GM12878 (cell line): ENCODE measurements around the gene TMEM254. TPM values are rescaled to one million over a fixed set of nuclear protein-coding genes. Genes with fewer than 3 reads are reported as not detected.

Experiments used
- ATAC-seq: fragments of 200-7000 bp; cut with Tn5 transposase; 3 replicates; pipeline ENCODE4 v1.9.1; 2020; ENCODE audit warnings: mild to moderate bottlenecking, moderate library complexity
- BruUV-seq: library from RNA; stranded (reverse); fragments of 400-500 nt; replicated peaks from 2 replicates; lab custom pipeline; 2021; lab: Mats Ljungman, UMichigan
- CTCF ChIA-PET: fragments of 300-600 bp; sonication (Branson Sonifier 250); formaldehyde crosslinking; extraction: SDS; loops from one replicate; lab custom pipeline; 2021; ENCODE audit warnings: inconsistent platforms; lab: Yijun Ruan, JAX
- POLR2A ChIA-PET: fragments of 350-600 bp; formaldehyde crosslinking; extraction: SDS; loops from one replicate; lab custom pipeline; 2021; ENCODE audit warnings: inconsistent platforms; lab: Charles Lee
- RAD21 ChIA-PET: fragments of 300-600 bp; sonication (Branson Sonifier 250); formaldehyde crosslinking; loops from one replicate; lab custom pipeline; 2023; ENCODE audit warnings: antibody characterized with exemption; ENCODE audit not compliant: unreplicated experiment; lab: Charles Lee
- SMC1A ChIA-PET: fragments of 300-600 bp; sonication (Branson Sonifier 250); formaldehyde crosslinking; loops from one replicate; lab custom pipeline; 2023; ENCODE audit not compliant: unreplicated experiment, uncharacterized antibody; lab: Charles Lee
- DNase-seq: peaks from one replicate; pipeline ENCODE4 v3.0.0-alpha.2; 2011; ENCODE audit warnings: low read depth, low spot score
- FAIRE-seq: peaks from 3 replicates; lab custom pipeline; 2011; peaks lifted over from hg19 to GRCh38; lab: Jason Lieb, UNC
- H2AFZ ChIP-seq: 2 replicates; pipeline ENCODE4 v1.6.0; 2011; ENCODE audit warnings: low read depth, low read length, control low read depth; ENCODE audit not compliant: control insufficient read depth
- H3K27ac ChIP-seq: 2 replicates; pipeline ENCODE4 v1.5.1; 2011; ENCODE audit warnings: control low read depth; ENCODE audit not compliant: control insufficient read depth, insufficient read depth
- H3K27me3 ChIP-seq, 2 experiments: replicated peaks in 1 of 2; 2 replicates each; pipeline versions ENCODE4 v1.6.0 to v1.6.1; 2011; ENCODE audit warnings: low read length in 1 of 2; ENCODE audit not compliant: control insufficient read depth in 2 of 2, insufficient read depth in 2 of 2
- H3K36me3 ChIP-seq, 2 experiments: 2 replicates each; pipeline ENCODE4 v1.5.1; 2011; ENCODE audit warnings: low read length in 1 of 2; ENCODE audit not compliant: control insufficient read depth in 2 of 2, insufficient read depth in 2 of 2
- H3K4me1 ChIP-seq: 2 replicates; pipeline ENCODE4 v1.6.1; 2011; ENCODE audit warnings: mild to moderate bottlenecking, low read length, moderate library complexity, mixed read lengths; ENCODE audit not compliant: control insufficient read depth, insufficient read depth
- H3K4me2 ChIP-seq: 2 replicates; pipeline ENCODE4 v1.6.0; 2011; ENCODE audit warnings: control low read depth; ENCODE audit not compliant: control insufficient read depth, insufficient read depth
- H3K4me3 ChIP-seq: fragments of 200-600 bp; sonication (generic); 2 replicates; pipeline ENCODE4 v1.5.1; 2016
- H3K79me2 ChIP-seq: 2 replicates; pipeline ENCODE4 v1.6.0; 2011; ENCODE audit warnings: low read length; ENCODE audit not compliant: control insufficient read depth, insufficient read depth
- H3K9ac ChIP-seq: 2 replicates; pipeline ENCODE4 v1.8.0; 2011; ENCODE audit warnings: low read length, control low read depth, mixed read lengths; ENCODE audit not compliant: control insufficient read depth, insufficient read depth
- H3K9me3 ChIP-seq: replicated peaks from 3 replicates; pipeline ENCODE4 v1.5.1; 2011; ENCODE audit warnings: mild to moderate bottlenecking, low read length; ENCODE audit not compliant: control insufficient read depth, insufficient read depth
- H4K20me1 ChIP-seq: 2 replicates; pipeline ENCODE4 v1.6.0; 2011; ENCODE audit not compliant: control insufficient read depth, insufficient read depth
- CBX5 ChIP-seq: sonication (generic); IDR thresholded peaks from 2 replicates; pipeline ENCODE4 v1.6.1; 2016; ENCODE audit warnings: low read depth, moderate library complexity, mild to moderate bottlenecking, inconsistent platforms
- JUND ChIP-seq: IDR thresholded peaks from 2 replicates; pipeline ENCODE4 v1.6.1; 2012; ENCODE audit warnings: low read depth, mild to moderate bottlenecking, low read length, improper control_type of control experiment, moderate library complexity
- NR2C2 ChIP-seq: IDR thresholded peaks from 2 replicates; pipeline ENCODE4 v1.6.1; 2011; ENCODE audit warnings: borderline replicate concordance, low read depth; ENCODE audit not compliant: control insufficient read depth, insufficient read length
- RAD51 ChIP-seq: fragments of 450-650 bp; IDR thresholded peaks from 2 replicates; pipeline ENCODE4 v1.6.1; 2016; ENCODE audit warnings: moderate library complexity, mild to moderate bottlenecking, inconsistent platforms
- RB1 ChIP-seq: fragments of 450-650 bp; formaldehyde crosslinking; IDR thresholded peaks from 2 replicates; pipeline ENCODE4 v1.6.1; 2017; ENCODE audit warnings: mild to moderate bottlenecking, borderline replicate concordance
- SIX5 ChIP-seq: IDR thresholded peaks from 2 replicates; pipeline ENCODE4 v1.6.1; 2011; ENCODE audit warnings: mild to moderate bottlenecking, low read depth, low read length, moderate library complexity; ENCODE audit not compliant: severe bottlenecking
- ZNF24 ChIP-seq: fragments of 450-650 bp; IDR thresholded peaks from 2 replicates; pipeline ENCODE4 v1.6.1; 2017; ENCODE audit warnings: antibody characterized with exemption, mild to moderate bottlenecking
- WGBS: methylation state at CpG from one replicate; pipeline ENCODE4 v1.1.6; 2016; ENCODE audit warnings: low lambda C conversion rate; ENCODE audit not compliant: insufficient replicate concordance, insufficient coverage; ENCODE audit errors: missing lambda C conversion rate; 5-methylcytosine and 5-hydroxymethylcytosine counted together
- in situ Hi-C: fragments of 300-500 bp; cut with MboI; formaldehyde crosslinking; loops from 9 replicates; pipeline ENCODE4 v1.14.3; 2018; ENCODE audit warnings: mixed read lengths
- intact Hi-C: fragments of 100-400 bp; cut with micrococcal nuclease; formaldehyde crosslinking; loops from one replicate; pipeline ENCODE4 v1.14.2; 2022; ENCODE audit not compliant: unreplicated experiment
- polyA plus RNA-seq, 11 experiments: library from polyadenylated mRNA; depleted of rRNA in 4 of 11; unstranded in 6 of 11; stranded (reverse) in 5 of 11; fragments of >200 nt; fragmentation: Nextera tagmentation in 4 of 11; fragmentation: Illumina TruSeq in 1 of 11; extraction: Ambion mirVana in 4 of 11; extraction: Trizol in 1 of 11; gene quantifications; 1 replicate in 1 of 11; 2 replicates in 10 of 11; pipeline versions ENCODE4 v1.2.1 to v1.2.3, GENCODE V29; 2011 to 2016; ENCODE audit warnings: inconsistent platforms in 2 of 11, missing spikeins in 2 of 11, low read depth in 1 of 11
- total RNA-seq, 4 experiments: library from RNA; depleted of rRNA in 3 of 4; stranded (reverse); fragments of >200 nt in 3 of 4; fragmentation: Illumina TruSeq in 1 of 4; extraction: Trizol in 1 of 4; gene quantifications; 2 replicates each; pipeline versions ENCODE4 v1.2.1 to v1.2.3, GENCODE V29; 2013 to 2021
- TF ChIP-seq, protein P1 (sequence below): IDR thresholded peaks from 2 replicates; pipeline ENCODE4 v1.6.1; 2011; ENCODE audit warnings: borderline replicate concordance, low read depth, mild to moderate bottlenecking, moderate library complexity, low read length; ENCODE audit not compliant: insufficient read depth, poor library complexity, severe bottlenecking
- TF ChIP-seq, protein P2 (sequence below): IDR thresholded peaks from 2 replicates; pipeline ENCODE4 v1.6.1; 2012; ENCODE audit warnings: low read depth, low read length, improper control_type of control experiment
- TF ChIP-seq, protein P3 (sequence below): fragments of 450-650 bp; IDR thresholded peaks from 2 replicates; pipeline ENCODE4 v1.6.1; 2018; ENCODE audit warnings: mild to moderate bottlenecking, low read depth, moderate library complexity; ENCODE audit not compliant: partially characterized antibody

The TMEM254 gene
- total and polyA plus RNA-seq, 10 of the 15 experiments (the other 5 are each of a cell fraction or from before 2014, with no cell fraction given), result 5.6 to 29.0 (median 13.1) TPM

DNA sequence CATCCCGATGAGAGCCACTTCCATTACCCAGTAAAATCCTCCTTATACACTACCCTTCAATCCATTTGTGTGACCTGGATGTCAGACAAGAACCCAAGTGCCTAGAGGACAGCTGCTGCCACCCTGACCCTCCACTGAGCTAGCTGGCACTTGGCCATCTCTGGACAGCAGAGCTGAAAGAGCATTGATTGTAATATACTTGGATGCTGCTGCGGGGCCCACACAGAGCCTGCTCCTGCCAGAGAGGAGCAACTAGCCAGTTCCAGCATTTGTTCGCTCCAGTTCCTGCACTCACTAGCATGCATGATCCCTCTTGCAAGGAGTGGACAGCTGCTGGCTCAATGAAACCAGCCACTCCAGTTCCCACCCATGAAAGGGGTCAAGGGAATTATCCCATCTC, 8.4 kb upstream of the TMEM254 start (continued):
- no peak for TF ChIP-seq SIX5
- TF ChIP-seq, protein P1, sequence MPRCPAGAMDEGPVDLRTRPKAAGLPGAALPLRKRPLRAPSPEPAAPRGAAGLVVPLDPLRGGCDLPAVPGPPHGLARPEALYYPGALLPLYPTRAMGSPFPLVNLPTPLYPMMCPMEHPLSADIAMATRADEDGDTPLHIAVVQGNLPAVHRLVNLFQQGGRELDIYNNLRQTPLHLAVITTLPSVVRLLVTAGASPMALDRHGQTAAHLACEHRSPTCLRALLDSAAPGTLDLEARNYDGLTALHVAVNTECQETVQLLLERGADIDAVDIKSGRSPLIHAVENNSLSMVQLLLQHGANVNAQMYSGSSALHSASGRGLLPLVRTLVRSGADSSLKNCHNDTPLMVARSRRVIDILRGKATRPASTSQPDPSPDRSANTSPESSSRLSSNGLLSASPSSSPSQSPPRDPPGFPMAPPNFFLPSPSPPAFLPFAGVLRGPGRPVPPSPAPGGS, result no peak
- no peak for TF ChIP-seq RB1
- no peak for TF ChIP-seq NR2C2
- no peak for TF ChIP-seq JUND

DNA sequence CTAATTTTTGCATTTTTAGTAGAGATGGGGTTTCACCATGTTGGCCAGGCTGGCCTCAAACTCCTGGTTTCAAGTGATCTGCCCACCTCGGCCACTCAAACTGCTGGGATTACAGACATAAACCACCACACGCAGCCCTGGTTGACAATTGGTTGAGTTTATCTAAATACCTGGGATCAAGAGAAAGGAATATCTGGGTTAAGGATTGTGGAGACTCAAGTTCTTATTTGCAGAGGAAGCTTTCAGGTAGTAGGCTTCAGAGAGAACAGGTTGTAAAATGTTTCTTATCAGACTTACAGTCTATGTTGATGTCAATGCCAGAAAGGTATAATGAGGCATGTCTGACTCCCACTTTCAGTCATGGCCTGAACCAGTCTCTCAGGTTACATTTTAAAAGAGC, 5.9 kb upstream of the TMEM254 start:
- intact Hi-C loops, result no loop called here

More for the DNA sequence above, 5.9 kb upstream of the TMEM254 start:
- no TSS peak for BruUV-seq
- in situ Hi-C loops, result no loop called here
- TF ChIP-seq, protein P2, sequence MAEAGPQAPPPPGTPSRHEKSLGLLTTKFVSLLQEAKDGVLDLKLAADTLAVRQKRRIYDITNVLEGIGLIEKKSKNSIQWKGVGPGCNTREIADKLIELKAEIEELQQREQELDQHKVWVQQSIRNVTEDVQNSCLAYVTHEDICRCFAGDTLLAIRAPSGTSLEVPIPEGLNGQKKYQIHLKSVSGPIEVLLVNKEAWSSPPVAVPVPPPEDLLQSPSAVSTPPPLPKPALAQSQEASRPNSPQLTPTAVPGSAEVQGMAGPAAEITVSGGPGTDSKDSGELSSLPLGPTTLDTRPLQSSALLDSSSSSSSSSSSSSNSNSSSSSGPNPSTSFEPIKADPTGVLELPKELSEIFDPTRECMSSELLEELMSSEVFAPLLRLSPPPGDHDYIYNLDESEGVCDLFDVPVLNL, result no peak
- TF ChIP-seq, protein P3, sequence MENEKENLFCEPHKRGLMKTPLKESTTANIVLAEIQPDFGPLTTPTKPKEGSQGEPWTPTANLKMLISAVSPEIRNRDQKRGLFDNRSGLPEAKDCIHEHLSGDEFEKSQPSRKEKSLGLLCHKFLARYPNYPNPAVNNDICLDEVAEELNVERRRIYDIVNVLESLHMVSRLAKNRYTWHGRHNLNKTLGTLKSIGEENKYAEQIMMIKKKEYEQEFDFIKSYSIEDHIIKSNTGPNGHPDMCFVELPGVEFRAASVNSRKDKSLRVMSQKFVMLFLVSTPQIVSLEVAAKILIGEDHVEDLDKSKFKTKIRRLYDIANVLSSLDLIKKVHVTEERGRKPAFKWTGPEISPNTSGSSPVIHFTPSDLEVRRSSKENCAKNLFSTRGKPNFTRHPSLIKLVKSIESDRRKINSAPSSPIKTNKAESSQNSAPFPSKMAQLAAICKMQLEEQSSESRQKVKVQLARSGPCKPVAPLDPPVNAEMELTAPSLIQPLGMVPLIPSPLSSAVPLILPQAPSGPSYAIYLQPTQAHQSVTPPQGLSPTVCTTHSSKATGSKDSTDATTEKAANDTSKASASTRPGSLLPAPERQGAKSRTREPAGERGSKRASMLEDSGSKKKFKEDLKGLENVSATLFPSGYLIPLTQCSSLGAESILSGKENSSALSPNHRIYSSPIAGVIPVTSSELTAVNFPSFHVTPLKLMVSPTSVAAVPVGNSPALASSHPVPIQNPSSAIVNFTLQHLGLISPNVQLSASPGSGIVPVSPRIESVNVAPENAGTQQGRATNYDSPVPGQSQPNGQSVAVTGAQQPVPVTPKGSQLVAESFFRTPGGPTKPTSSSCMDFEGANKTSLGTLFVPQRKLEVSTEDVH, result no peak
- TF ChIP-seq RAD51 (no peak), CBX5 (no peak), ZNF24 (no peak)
- TF ChIP-seq, all 136 proteins: peak for 0
- FAIRE-seq (no peak), ATAC-seq (no peak), DNase-seq (no peak)
- Histone ChIP-seq H3K9ac (no peak overlapping the region), H3K27me3 (no peaks in the 10 kb centered on the region), H3K4me1 (no peaks in the 10 kb centered on the region), H3K79me2 (no peaks in the 10 kb centered on the region), H3K27ac (no peak overlapping the region), H3K36me3 (no peaks in the 10 kb centered on the region), H3K9me3 (no peaks in the 10 kb centered on the region), H3K4me3 (no peak overlapping the region), H2AFZ (no peak overlapping the region), H4K20me1 (no peaks in the 10 kb centered on the region), H3K4me2 (no peak overlapping the region)
- RAD21 ChIA-PET, result no interaction called here
- CTCF ChIA-PET, result no interaction called here
- SMC1A ChIA-PET, result interaction anchor here (1.9 kb wide), 1 partner anchor 14 kb away, joined by 4 read pairs; no protein-coding TSS in a partner anchor
- POLR2A ChIA-PET, result no interaction called here
- WGBS, result 50% methylated on average over 2 of the region's 2 CpGs
